ENCODE results near the gene TAS2R60.
"Not testable (repeated sequence)": the region's sequence is repeated elsewhere in the genome, so short reads cannot be mapped to it uniquely, and the experiment has no call there.

Gene TAS2R60

GRCh38 chr7:143406002-143406357 lies 37.3 kb upstream of the TAS2R60 start:
- Mint-ChIP-seq H3K36me3 (ENCODE audit: low read depth) (no peaks in the 10 kb centered on the region), H3K27ac (no peak overlapping the region), H3K27me3 (no peaks in the 10 kb centered on the region)

GRCh38 chr7:143407287-143408251 lies 35.7 kb upstream of the TAS2R60 start:
- Mint-ChIP-seq H3K27me3 (no peaks in the 10 kb centered on the region), H3K4me3 (peak overlapping the region; percentile 84), H3K27ac (peak overlapping the region; percentile 77), H3K36me3 (ENCODE audit: low read depth) (no peaks in the 10 kb centered on the region), H3K4me1 (ENCODE audit: low read depth) (peaks cover 55% of the 10 kb centered on the region), H3K9me3 (no peaks in the 10 kb centered on the region)

More at GRCh38 chr7:143406002-143406357, 37.3 kb upstream of the TAS2R60 start:
- Mint-ChIP-seq H3K9me3 (no peaks in the 10 kb centered on the region), H3K4me3 (no peak overlapping the region), H3K4me1 (ENCODE audit: low read depth) (peaks cover 55% of the 10 kb centered on the region)

GRCh38 chr7:143408252-143408685 lies 35.0 kb upstream of the TAS2R60 start:
- Mint-ChIP-seq H3K4me3 (peak overlapping the region; percentile 84), H3K27ac (peak overlapping the region; percentile 77), H3K4me1 (ENCODE audit: low read depth) (peaks cover 55% of the 10 kb centered on the region), H3K9me3 (no peaks in the 10 kb centered on the region), H3K27me3 (no peaks in the 10 kb centered on the region), H3K36me3 (ENCODE audit: low read depth) (no peaks in the 10 kb centered on the region)

DNA sequence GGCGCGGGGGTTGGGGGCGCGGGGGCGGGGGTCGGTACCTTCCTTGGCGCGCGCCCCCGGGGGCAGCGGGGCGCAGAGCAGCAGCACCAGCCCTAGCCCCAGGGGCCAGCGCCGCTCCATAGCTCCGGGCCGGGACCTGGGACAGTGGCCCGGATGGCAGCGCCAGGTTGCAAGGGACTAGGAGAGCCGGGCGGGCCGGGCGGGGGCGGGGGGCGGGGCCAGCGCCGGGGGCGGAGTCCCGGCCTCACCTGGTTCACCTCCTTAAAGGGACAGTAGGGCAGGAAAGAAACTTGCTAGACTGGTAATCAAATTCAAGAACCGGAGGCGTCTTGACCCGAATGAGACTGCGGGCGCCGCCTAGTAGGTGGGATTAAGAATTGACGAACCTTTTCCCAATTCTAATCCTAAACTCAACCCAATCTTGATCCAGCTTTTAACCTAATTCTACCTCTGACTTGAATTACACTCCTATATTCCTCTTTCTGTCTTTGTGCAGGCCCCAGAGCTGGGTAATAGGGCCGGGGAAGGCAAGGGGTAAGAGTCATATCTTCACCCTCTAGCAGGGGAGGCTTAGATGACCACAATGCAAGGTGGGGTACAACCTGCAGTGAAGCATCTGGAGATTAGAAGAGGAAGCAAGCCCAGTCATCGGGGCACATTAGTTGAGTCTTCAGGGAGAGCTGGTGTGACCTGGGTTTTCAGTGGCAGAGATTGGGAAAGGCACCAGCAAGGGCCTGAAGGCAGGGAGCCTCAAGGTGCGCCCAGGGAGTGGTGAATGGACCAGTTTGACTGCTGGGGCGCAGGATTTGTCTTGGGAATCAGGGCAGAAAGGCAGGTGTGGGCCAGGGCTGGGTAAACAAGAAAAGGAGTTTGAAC lies 34.3 kb upstream of the TAS2R60 start, which contains the start of gene EPHA1:
Gene EPHA1 (minus strand): TSS at position 171 of the 876 bp plus-strand sequence. CDS start 51 bp downstream, at position 120.
- H3K9me3 Mint-ChIP-seq = no peaks in the 10 kb centered on the region
- peak within 1 kb of the TSS; percentile 77 for H3K27ac Mint-ChIP-seq
- no peaks in the 10 kb centered on the region for H3K36me3 Mint-ChIP-seq (ENCODE audit: low read depth)
- no peaks in the 10 kb centered on the region for H3K27me3 Mint-ChIP-seq
- H3K4me1 Mint-ChIP-seq (ENCODE audit: low read depth) = peaks cover 49% of the 10 kb centered on the region
- peak within 1 kb of the TSS; percentile 84 for H3K4me3 Mint-ChIP-seq

GRCh38 chr7:143410521-143411004 lies 32.7 kb upstream of the TAS2R60 start:
- Mint-ChIP-seq H3K27me3 (no peaks in the 10 kb centered on the region), H3K4me3 (peak overlapping the region; percentile 72), H3K4me1 (ENCODE audit: low read depth) (peaks cover 44% of the 10 kb centered on the region), H3K9me3 (no peaks in the 10 kb centered on the region), H3K36me3 (ENCODE audit: low read depth) (no peaks in the 10 kb centered on the region), H3K27ac (no peak overlapping the region)

DNA sequence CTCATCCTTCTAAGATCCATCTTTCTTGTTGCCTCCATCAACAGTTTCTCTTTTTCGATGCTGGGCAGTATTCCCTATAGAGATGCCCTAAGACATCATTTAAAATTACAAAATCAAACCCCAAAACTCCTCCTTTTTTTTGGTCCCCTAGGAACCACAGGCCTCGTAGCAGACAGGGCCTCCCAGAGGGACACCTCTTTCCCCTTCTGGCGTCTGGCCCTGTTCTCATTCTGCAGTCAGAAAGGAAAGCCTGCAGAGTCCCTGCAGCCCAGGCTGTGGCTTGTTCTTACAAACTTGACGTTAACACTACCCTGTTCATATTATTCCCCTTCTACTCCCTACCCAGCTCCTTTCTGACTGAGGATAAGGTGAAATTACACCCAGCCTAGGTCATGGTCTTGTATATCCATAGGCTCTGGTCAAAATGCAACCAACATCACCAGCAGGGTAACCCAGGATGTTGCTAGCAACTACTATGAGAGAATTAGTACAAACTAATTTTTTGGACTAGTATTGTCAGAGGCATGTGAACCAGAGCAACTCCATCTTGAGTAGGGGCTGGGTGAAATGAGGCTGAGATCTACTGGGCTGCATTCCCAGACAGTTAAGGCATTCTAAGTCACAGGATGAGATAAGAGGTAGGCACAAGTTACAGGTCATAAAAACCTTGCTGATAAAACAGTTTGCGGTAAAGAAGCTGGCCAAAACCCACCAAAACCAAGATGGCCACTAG lies 31.1 kb upstream of the TAS2R60 start:
- no peak overlapping the region for H3K4me3 Mint-ChIP-seq
- no peaks in the 10 kb centered on the region for H3K9me3 Mint-ChIP-seq
- peaks cover 31% of the 10 kb centered on the region for H3K4me1 Mint-ChIP-seq (ENCODE audit: low read depth)
- no peaks in the 10 kb centered on the region for H3K27me3 Mint-ChIP-seq
- H3K27ac Mint-ChIP-seq = no peak overlapping the region
- no peaks in the 10 kb centered on the region for H3K36me3 Mint-ChIP-seq (ENCODE audit: low read depth)

DNA sequence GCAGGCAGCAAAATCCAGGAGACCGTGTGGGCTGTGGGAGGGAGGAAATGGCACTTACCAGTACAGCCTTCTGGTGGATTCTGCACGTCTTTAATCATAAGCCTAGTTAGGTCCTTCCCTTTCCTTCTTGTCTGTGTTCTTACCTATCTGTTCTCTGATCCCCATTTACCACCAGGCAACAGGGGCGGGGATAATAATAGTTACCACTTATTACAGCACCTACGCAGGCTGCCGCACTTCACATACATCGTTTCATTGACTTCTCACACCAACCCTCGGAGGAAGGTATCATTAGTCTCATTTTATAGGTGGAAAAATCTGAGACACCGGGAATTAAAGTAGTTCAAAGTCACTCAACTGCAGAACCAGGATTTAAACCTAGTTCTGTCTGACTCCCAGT lies 30.1 kb upstream of the TAS2R60 start:
- no peaks in the 10 kb centered on the region for H3K9me3 Mint-ChIP-seq
- no peak overlapping the region for H3K27ac Mint-ChIP-seq
- no peaks in the 10 kb centered on the region for H3K36me3 Mint-ChIP-seq (ENCODE audit: low read depth)
- no peak overlapping the region for H3K4me3 Mint-ChIP-seq
- H3K4me1 Mint-ChIP-seq (ENCODE audit: low read depth) = peaks cover 21% of the 10 kb centered on the region
- no peaks in the 10 kb centered on the region for H3K27me3 Mint-ChIP-seq

DNA sequence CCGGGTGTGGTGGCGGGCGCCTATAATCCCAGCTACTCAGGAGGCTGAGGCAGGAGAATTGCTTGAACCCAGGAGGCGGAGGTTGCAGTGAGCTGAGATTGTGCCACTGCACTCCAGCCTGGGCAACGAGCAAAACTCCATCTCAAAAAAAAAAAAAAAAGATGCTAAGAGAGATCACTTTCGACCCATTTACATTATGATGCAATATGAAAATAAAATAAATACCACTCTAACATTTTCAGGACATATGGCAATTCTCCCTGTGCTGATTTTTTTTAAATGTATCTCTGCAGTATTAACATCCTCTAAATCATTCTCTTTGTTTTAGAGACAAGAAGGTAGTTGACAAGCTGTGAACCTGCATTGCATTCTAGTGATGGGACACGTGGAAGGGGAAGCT lies 28.0 kb upstream of the TAS2R60 start:
- not testable (repeated sequence) for H3K4me3 Mint-ChIP-seq; H3K27ac Mint-ChIP-seq; H3K36me3 Mint-ChIP-seq (ENCODE audit: low read depth); H3K27me3 Mint-ChIP-seq; H3K4me1 Mint-ChIP-seq (ENCODE audit: low read depth); H3K9me3 Mint-ChIP-seq

- no peak overlapping the region for H3K4me3 Mint-ChIP-seq
- H3K4me1 Mint-ChIP-seq (ENCODE audit: low read depth) = no peaks in the 10 kb centered on the region
- no peaks in the 10 kb centered on the region for H3K36me3 Mint-ChIP-seq (ENCODE audit: low read depth)
- no peaks in the 10 kb centered on the region for H3K27me3 Mint-ChIP-seq
- H3K27ac Mint-ChIP-seq = no peak overlapping the region
- H3K9me3 Mint-ChIP-seq = no peaks in the 10 kb centered on the region
These were observed 27.4 kb upstream of the TAS2R60 start for GRCh38 chr7:143415742-143416397.

GRCh38 chr7:143416565-143417149 lies 26.6 kb upstream of the TAS2R60 start:
- no peak overlapping the region for H3K4me3 Mint-ChIP-seq
- H3K27ac Mint-ChIP-seq = no peak overlapping the region
- no peaks in the 10 kb centered on the region for H3K4me1 Mint-ChIP-seq (ENCODE audit: low read depth)
- H3K27me3 Mint-ChIP-seq = no peaks in the 10 kb centered on the region
- H3K9me3 Mint-ChIP-seq = no peaks in the 10 kb centered on the region
- H3K36me3 Mint-ChIP-seq (ENCODE audit: low read depth) = no peaks in the 10 kb centered on the region

- H3K4me1 Mint-ChIP-seq (ENCODE audit: low read depth) = no peaks in the 10 kb centered on the region
- H3K9me3 Mint-ChIP-seq = no peaks in the 10 kb centered on the region
- no peak overlapping the region for H3K4me3 Mint-ChIP-seq
- H3K27me3 Mint-ChIP-seq = no peaks in the 10 kb centered on the region
- no peak overlapping the region for H3K27ac Mint-ChIP-seq
- H3K36me3 Mint-ChIP-seq (ENCODE audit: low read depth) = no peaks in the 10 kb centered on the region
These were observed 25.4 kb upstream of the TAS2R60 start for GRCh38 chr7:143417734-143418383.

DNA sequence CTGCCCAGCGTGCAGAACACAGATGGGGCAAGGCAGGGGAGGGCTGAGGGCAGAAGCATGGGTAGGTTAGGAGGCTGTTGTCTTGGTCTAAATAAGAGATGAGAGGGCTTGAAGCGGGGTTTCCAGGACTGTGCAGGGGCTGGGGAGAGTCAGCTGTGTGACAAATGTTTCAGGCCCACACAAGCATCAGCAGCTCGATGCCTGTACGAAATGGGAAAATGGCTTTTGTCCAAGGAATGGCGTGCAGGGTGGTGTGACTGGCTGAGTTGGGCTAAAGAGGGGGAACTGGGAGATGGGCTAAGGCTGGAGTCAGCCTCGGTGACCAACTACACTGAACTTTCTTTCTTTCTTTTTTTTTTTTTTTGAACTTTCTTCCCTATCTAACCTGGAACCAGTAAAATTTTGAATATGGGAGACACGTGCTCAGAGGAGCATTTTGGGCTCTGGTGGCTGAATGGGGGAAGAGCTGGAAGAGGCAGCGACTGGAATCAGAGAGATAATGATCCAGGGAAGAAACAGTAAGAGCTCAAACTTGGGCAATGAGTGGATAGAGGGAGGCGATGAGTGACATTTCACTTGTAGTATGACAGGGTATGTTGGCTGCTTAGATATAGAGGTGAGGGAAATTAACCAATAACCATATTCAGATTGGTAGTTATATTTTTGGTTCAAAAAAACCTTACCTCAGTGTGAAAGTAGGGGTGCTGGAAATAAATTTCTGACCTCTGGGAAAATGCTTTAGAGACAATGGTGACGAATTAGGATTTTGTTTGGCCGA lies 24.4 kb upstream of the TAS2R60 start:
- no peaks in the 10 kb centered on the region for H3K9me3 Mint-ChIP-seq
- H3K4me3 Mint-ChIP-seq = no peak overlapping the region

DNA sequence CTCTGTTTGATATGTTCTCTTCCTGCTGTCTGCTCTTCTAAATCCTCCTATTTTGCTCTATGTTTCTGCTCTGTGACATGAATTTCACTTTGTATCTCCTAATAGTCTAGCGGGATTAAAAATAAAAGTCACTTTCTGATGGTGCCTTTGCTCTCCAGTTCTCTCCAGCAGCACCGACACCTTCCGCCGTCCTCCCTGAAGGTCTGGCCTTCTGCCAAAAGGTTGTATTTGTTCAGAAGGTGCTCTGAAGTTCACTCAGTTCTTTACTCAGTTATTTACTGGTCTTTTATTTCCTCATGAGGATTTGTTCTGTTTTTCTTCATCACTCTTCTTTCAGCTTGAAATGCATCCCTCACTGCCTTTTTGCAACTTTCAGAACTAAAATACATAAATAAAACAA lies 23.4 kb upstream of the TAS2R60 start:
- Mint-ChIP-seq H3K4me3 (no peak overlapping the region), H3K4me1 (ENCODE audit: low read depth) (no peaks in the 10 kb centered on the region), H3K27ac (no peak overlapping the region), H3K27me3 (no peaks in the 10 kb centered on the region), H3K36me3 (ENCODE audit: low read depth) (no peaks in the 10 kb centered on the region), H3K9me3 (no peaks in the 10 kb centered on the region)

More for the DNA sequence above, 24.4 kb upstream of the TAS2R60 start:
- Mint-ChIP-seq H3K4me1 (ENCODE audit: low read depth) (no peaks in the 10 kb centered on the region), H3K27ac (no peak overlapping the region), H3K27me3 (no peaks in the 10 kb centered on the region), H3K36me3 (ENCODE audit: low read depth) (no peaks in the 10 kb centered on the region)

All from stimulated activated naive CD8-positive, alpha-beta T cell treated with anti-CD3 and anti-CD28 coated beads, Interleukin-15, Interleukin-2, amounts not matched to agents 100 ng/mL and 50 ng/mL, for 24 hours (primary cell).